Measurements from ENCODE around the gene TRPC4AP. TPM values are rescaled to one million over a fixed set of nuclear protein-coding genes. Genes with fewer than 3 reads are reported as not detected.

TRPC4AP gene
- total and polyA plus RNA-seq, 12 donors: 26.2 to 46.4 (median 38.0) TPM

DNA sequence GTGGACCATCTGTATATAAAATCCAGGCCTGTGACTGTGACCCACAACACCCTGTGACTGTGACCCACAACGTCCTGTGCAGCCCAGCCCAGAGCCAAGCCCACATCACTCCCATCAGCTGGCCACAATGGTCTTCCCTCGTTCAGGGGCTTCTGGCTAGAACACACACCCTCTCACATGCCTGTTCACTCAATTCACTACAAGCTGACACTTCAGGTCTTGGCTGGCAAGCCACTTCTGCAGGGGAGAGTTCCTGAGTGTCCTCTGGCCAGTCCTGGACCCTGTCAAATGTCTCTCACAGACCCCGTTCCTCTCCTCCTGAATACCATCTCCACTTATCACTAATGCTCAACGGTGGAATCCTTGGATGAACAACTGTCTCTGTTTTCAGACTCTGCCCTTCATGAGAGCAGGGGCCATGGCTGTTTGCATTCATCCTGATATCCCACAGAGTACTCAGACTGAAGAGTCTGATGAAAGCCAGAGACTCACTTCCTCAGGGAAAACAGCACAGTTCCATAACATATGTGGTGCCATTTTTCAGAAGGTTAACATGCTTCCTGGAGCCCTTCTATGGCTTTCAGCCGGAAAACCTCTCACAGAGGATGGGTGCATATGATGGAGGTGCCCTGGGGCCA lies 80.9 kb downstream of the TRPC4AP start:
- intact Hi-C loops (cut with DNase I): no loop called here

DNA sequence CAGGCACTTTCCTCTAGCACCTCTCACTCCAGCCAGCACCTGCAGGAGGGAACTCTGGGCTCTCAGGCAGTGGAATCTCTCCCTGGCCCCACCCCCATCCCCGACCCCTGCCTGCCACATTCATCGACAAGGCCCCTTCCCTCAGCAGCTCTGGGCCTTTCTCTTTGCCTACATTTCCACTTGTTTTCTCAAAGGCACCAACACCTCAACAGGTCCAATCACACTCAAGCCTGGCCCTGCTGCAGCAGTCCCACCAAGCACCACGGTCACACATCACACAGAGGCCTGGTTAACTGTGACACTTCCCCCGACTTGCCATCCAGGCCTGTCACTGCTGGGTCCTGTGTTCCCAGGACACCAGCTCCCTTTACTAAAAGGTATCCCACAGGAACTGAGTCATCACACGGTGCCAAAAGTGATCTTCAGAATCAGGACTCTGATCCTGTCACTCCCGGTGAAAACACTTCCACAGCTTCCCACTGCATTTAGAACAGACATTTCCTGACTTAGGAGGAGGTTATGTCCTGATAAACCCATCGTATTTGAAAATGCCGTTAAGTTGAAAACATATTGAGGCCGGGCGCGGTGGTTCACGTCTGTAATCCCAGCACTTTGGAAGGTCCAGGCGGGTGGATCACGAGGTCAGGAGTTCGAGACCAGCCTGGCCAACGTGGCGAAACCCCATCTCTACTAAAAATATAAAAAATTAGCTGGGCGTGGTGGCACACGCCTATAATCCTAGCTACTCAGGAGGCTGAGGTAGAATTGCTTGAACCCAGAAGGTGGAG lies 82.0 kb downstream of the TRPC4AP start:
- TF ChIP-seq, protein P1, sequence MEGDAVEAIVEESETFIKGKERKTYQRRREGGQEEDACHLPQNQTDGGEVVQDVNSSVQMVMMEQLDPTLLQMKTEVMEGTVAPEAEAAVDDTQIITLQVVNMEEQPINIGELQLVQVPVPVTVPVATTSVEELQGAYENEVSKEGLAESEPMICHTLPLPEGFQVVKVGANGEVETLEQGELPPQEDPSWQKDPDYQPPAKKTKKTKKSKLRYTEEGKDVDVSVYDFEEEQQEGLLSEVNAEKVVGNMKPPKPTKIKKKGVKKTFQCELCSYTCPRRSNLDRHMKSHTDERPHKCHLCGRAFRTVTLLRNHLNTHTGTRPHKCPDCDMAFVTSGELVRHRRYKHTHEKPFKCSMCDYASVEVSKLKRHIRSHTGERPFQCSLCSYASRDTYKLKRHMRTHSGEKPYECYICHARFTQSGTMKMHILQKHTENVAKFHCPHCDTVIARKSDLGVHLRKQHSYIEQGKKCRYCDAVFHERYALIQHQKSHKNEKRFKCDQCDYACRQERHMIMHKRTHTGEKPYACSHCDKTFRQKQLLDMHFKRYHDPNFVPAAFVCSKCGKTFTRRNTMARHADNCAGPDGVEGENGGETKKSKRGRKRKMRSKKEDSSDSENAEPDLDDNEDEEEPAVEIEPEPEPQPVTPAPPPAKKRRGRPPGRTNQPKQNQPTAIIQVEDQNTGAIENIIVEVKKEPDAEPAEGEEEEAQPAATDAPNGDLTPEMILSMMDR (IDR thresholded peaks at IDR 0.05): no peak
- Histone ChIP-seq H3K4me3 (no peak overlapping the region), H3K27me3 (no peaks in the 10 kb centered on the region), H3K36me3 (peaks cover 3 to 100% (median 65%) of the 10 kb centered on the region in 9 donors), H3K9me3 (no peaks in the 10 kb centered on the region), H3K4me1 (peaks cover 0 to 44% (median 4%) of the 10 kb centered on the region in 9 donors), H3K27ac (peak overlapping the region in 1 of 10 donors; percentile 2)
- 78 to 82% methylated on average over 19 of the region's 19 CpGs for WGBS, 2 donors
- intact Hi-C loops (cut with DNase I): no loop called here
- no peak for DNase-seq
- ATAC-seq: no peak

More for the DNA sequence above, 80.9 kb downstream of the TRPC4AP start:
- ATAC-seq (no peak), DNase-seq (no peak)
- Histone ChIP-seq H3K4me3 (no peak overlapping the region), H3K27ac (peak overlapping the region in 4 of 10 donors; percentile 0 to 23 (median 6)), H3K9me3 (no peaks in the 10 kb centered on the region), H3K4me1 (peaks cover 0 to 46% (median 4%) of the 10 kb centered on the region in 9 donors), H3K27me3 (no peaks in the 10 kb centered on the region), H3K36me3 (peaks cover 2 to 100% (median 72%) of the 10 kb centered on the region in 9 donors)
- WGBS, 2 donors: 47 to 57% methylated on average over 5 of the region's 5 CpGs
- TF ChIP-seq, protein P1 (IDR thresholded peaks at IDR 0.05): no peak

DNA sequence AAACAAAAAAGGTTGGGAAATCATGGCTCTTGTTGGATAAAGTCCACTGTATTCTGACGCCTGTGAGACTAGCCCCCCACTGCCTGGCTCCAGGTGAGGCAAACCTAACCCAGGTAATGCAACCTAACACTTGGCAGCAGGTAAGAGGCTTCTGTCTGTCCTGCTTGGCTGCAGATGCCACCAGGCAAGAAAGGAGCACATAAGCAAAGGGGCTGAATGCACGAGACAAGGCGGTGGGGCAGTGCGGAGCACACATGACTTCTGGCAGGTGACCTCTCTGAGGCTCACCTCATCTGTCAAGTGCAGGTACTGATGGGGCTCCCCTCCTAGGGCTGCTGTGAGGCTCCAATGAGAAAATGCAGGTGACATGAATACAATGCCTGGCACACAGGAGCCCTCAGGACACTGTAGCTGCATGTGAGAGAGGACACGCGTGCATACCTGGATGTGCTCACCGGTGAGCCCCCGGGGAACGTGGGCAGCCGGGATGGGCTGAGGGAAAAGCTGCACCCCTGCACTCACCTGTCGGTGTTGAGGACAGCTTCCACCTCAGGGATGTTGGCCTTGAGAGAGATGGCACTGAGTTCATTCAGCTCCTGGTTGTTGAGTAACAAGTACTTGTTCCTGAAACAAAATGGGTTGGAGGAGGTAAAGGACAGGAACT lies 82.8 kb downstream of the TRPC4AP start:
- Histone ChIP-seq H3K9me3 (no peaks in the 10 kb centered on the region), H3K4me1 (peaks cover 0 to 43% (median 4%) of the 10 kb centered on the region in 9 donors), H3K27me3 (no peaks in the 10 kb centered on the region), H3K36me3 (peaks cover 3 to 100% (median 66%) of the 10 kb centered on the region in 9 donors), H3K27ac (peak overlapping the region in 1 of 10 donors; percentile 26), H3K4me3 (no peak overlapping the region)
- intact Hi-C loops (cut with DNase I): loop anchor here in 1 of 10 donors (5.0 kb wide), 1 partner anchor 137 kb away; the partner anchor contains the start of gene GGT7
- TF ChIP-seq, protein P1 (IDR thresholded peaks at IDR 0.05): no peak
- no peak for ATAC-seq
- 95 to 96% methylated on average over 11 of the region's 11 CpGs for WGBS, 2 donors
- DNase-seq: no peak
